Glomerular visceral epithelial cell (primary cell): ENCODE data around the gene RBMS3.
A peak's percentile ranks its signal among the peaks of the same experiment; 100 is the strongest.

Experiments
- DNase-seq: peaks from one replicate; pipeline ENCODE4 v3.0.0-alpha.2; 2016; ENCODE audit errors: extremely low spot score

The RBMS3 gene

DNA sequence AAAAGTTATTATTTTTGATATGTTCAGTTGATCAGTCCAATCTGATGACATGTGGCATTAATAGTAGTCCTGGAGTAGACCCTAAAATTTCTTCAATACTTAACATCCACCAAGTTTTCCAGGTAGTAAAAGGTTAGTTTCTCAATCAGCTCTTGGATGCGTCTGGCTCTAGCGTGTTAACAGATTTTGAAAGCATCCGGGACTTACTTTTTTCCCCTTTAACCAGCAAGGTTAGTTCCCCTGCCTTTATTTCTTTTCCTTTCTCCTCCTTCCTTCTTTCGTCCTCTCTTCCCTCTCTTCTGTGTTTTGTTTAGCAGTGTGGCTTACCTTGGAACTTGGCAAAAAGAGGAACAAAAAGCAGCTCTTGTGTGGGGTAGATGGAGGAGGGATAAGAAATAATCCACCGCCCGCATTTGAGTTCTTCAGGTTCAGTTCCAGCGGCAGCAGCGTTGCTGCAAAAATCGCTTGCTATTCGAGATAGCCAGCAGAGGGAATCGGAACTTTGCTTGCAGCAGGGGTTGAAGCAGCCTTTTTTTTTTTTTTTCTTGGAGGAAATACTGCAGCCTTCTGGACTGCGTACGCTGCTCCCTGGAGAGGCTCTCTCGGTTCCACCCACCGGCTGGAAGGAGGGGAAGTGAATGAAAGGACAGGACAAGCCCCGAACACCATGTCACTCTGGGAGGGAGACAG is at the start of gene RBMS3:
Gene RBMS3, plus strand, starts transcription at position 668 of the 690 bp plus-strand sequence.
- DNase-seq, result peak; percentile 96

DNA sequence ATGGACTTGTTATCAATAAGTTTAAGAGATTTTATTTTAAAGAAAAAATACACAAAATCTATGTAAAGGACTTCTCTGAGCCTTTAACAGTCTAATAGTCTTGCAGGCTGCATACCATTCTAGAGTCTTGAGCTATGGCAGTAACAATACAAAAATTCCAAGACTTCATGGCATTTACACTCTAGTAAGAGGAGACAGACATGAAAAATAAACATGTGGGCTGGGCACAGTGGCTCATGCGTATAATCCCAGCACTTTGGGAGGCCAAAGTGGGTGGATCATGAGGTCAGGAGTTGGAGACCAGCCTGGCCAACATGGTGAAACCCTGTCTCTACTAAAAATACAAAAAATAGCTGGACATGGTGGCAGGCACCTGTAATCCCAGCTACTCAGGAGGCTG is 47.7 kb upstream of the RBMS3 start:
- DNase-seq, result peak; percentile 19

DNA sequence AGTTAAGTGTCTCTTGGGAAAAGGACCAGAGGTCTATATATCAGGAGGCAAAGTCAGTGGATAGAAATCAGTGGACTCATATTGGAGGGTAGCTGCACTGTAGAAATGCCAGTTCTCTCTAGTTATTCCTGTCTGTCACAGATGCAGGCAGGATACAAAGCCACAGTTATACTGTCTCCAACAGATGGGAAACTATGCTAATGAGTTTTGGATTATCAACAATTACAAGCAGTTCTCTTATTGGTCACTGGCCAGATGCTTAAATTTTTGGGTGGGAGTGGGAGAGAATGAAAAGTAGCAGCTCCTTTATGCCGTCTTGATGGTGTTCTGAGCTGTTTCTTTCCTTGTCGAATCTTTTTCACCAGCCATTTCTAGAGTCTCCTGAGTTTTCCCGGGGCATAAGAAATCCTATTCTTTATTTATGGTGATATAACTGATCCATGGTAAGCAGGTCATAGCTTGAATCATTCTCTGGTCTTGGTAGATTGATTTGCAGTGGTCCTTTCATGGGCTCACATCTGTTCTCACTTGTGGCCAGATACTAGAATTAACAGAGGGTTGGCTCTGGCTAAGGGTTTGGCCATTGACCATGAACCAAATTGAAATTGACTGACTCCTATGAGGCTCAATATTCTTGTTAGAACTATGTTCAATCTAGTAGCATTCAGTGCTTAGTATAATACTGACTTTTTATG is 44.6 kb upstream of the RBMS3 start:
- no peak for DNase-seq

DNA sequence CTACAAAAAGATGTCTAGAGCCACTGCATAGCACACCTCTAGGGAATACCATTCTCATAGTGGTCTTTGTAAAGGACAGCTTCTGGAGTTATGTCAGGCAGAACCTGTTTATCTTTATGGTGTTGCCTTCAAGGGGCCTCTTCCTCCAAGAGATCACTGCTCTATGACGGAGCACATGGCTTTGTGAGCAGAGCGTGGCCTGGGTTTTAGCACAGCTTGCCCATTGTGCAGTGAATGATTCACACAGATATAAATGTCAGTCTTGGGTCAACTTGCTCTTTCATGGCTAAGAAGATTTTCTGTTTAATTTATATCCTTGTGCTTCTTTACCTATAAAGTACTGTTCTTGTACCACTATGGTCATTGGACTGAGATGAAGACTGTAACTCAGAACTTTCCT is 41.5 kb upstream of the RBMS3 start:
- DNase-seq, result no peak

DNA sequence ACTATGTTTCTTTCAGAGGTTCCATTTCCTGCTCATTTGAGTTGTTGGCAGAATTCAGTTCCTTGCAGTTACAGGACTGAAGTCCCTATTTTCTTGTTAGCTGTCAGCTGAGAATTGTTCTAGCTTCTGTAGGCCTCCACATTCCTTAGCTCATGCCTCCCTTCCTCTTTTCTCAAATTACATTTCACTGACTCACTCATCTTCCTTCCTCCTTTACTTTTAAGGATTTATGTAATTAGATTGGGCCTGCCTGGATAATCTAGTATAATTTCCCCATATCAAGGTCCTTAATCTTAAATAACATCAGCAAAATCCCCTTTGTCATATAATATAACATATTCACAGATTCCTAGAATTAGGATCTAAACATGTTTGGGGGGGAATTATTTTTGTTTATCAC is 40.6 kb upstream of the RBMS3 start:
- DNase-seq, result peak; percentile 39

DNA sequence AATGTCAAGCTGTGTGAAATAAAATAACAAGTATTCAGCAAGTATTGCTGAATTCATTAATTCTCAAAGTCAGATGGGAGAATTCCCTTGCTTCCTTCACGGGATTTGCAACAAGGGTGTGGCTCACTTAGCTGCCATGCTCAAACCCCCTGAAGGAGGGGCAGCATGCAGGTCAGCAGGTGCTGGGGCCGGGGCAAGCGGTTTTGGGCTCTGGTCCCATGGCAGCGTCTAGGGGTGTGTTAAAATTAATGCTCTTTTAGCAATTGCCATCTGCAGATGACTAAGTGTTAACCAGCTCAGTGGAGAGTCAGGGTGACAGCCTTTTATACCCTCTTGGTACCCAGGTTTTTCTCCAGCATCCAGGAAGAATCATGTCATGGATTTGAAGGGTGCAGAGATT is 40.0 kb upstream of the RBMS3 start:
- no peak for DNase-seq

DNA sequence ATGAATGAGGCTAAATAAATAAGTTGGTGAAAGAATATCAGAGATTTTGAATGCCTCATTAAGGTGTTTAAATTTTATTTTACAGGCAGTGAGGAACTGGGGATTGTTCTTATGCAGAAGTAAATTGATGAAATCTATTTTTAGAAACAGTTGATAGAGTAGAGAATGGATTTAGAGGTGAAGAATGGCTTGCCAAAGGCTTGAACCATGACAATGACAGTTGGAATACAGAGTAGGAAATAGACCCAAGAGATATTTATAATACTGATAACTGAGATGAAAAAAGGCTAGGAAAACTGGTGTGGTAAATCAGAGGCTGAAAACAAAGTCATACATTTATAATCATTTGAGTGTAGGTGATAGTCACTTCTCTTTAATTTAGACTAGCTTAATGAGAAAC is 39.0 kb upstream of the RBMS3 start:
- DNase-seq, result no peak

DNA sequence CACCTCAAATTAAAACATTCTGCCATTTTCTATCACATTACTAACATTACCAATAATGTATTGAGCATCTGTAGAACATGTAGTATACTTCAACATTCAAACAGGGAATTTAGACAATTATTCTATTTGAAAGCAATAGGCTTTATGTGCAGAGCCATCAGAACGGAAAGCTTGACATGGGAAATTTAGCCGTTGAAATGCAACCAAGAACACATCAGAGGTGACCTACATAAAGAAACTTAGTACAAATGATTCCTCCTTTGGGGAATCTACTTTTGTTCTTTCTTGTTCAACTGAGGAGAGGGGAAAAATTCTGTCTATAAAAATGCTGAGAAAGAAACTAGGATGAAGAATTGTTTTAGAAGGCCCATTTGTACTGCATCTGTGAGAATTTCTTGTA is 38.6 kb upstream of the RBMS3 start:
- no peak for DNase-seq

DNA sequence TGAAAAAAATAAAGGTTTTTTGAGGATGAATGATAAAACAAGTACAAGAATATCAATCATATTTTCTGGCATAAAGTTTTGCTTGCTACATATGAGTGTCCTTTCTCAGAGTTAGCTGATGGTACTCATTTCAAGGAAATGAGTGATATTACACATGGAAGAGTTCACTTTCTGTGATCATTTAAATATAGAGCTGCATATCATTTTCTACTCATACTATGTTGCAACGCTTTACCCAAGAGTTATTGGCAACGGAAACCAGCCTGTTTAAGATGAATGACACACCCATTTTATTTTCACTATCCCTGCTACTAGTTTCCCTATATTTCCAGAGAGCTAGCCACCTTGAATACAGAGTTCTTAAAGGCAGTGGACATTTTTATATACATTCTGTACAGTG is 35.4 kb upstream of the RBMS3 start:
- no peak for DNase-seq

DNA sequence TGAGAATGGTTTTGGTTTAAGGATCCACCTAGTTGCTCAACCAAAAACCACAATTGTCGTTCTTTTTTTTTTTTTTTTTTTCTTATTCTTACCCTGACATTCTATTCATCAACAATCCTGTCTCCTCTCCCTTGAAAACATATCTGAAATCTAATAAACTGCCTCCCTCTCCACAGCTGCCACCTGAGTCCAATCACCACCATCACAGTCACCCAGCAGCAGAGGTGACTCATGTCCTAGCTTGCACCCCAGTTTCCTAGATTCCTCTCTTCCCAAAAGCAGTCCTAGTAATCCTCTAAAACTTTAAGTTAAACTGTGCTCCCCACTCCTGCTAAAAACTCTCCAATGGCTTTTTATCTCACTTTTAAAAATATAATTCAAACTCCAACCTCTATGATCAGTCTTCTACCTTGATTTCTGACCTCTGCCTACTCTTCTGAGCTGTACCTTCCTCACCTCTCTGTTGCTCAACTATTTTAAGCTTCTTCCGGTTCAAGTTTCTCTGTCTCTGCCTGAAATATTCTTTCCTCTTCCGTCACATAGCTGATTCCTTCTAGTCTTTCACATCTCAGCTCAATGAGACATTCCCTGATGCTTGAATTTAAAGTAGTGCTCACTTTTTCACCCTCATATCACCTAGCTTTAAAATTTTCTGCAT is 33.7 kb upstream of the RBMS3 start:
- no peak for DNase-seq

DNA sequence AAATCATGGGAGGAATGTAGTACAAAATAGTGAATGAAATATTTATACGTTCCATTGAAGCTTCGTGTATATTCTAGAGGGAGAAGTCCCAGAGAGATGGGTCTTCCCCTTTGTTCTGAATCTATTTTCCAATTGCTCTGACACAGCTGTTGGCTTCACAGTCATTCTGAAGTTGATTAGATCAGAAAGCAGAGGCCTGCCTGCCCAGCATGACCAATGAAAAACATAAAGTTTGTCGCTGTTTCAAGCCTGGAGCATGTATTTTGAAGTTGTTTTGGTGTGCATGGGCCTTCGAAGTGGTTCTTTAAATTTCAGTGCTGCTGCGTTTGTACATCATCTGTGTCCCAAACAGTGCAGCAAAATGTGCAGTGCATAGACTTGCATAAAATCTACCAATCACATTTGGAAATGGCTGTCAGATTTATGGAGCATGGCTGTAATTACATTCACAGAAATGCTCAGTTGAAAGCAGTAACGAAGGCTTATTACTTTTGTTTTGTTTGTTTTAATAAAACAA is 31.0 kb upstream of the RBMS3 start:
- no peak for DNase-seq

DNA sequence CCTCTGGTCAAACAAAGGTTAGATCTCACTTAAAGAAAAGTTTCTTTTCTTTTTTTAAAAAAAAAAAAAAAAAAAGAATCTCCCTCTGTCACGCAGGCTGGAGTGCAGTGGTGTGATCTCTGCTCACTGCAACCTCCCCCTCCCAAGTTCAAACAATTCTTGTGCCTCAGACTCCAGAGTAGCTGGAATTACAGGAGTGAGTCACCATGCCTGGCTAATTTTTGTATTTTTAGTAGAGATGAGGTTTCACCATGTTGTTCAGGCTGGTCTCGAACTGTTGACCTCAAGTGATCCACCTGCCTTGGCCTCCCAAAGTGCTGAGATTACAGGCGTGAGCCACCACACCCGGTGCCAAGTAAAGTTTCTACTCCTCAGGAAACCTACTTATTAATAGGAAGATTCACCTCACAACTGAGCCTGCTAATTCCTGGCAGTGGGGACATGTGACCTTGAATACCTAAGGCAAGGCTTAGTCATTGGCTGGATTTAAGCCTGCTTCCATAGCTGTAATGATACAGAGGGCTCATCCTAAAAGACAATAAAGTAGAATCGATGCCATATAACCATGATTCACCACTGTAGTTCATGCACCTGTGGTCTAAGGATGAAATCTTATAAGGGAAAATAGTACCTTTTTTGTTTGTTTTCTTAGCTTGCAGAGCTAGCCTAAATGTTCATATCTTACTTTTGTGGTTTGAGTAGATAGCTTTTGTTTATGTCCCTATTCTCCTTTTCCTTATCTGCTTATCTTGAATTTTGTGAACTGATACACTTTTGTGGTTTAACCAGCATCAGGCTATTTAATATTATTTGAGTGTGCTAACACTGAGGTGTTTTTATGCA is 24.8 kb upstream of the RBMS3 start:
- DNase-seq, result no peak

DNA sequence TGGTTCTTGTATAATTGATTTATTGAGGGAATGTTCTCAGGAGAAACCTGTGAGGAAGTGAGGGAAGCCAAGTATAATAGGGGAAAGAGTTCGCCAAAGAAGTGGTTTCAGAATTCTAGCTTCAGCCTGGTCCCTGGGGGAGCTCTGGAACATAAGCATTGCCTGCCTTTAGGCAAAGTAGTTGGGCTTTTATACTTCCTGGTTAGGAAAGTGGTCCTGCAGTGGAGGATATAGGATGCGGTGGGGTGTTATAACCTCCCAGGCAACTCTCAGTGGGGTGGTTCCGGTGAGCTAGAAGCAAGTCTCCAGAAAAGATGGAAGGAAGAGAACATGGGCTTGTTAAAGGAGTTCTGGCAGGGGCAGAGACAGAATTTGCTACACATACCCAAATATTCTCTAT is 22.7 kb upstream of the RBMS3 start:
- no peak for DNase-seq

DNA sequence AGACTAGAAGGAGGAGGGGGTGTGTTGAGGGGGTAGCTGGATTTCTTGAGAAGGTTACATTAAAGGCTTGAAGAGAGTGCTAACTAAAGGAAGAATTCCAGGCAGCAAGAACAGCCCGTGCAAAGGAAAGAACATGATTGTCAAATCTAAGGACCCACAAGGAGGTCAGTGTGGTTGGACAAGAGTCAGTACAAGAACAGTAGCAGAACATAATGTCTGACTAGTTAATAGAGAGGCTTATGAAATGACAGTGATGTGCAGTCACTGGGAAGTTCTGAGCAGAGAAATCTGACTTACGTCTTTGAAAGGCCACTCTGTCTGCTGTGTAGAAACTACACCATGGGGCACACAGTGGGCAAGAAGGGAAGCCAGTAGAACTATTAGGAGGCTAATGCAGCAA is 19.8 kb upstream of the RBMS3 start:
- DNase-seq, result no peak

DNA sequence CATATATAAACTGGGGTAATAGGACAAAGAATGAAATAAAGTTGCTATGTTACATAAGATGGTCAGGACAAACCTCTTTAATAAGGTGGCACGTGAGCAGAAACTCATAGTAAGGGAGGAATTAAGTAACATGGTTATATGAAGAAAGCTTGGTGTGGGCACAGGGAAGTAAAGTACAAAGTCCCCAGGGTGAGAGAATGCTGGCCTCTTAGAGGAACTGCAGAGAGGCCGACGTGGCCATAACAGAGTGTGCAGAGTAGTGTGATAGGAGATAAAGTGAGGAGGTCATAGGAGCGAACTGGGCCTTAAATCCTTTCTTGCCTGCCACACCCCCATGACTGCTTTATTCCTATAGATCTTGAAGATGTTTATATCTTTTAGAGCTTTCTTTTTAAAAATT is 17.4 kb upstream of the RBMS3 start:
- DNase-seq, result no peak

DNA sequence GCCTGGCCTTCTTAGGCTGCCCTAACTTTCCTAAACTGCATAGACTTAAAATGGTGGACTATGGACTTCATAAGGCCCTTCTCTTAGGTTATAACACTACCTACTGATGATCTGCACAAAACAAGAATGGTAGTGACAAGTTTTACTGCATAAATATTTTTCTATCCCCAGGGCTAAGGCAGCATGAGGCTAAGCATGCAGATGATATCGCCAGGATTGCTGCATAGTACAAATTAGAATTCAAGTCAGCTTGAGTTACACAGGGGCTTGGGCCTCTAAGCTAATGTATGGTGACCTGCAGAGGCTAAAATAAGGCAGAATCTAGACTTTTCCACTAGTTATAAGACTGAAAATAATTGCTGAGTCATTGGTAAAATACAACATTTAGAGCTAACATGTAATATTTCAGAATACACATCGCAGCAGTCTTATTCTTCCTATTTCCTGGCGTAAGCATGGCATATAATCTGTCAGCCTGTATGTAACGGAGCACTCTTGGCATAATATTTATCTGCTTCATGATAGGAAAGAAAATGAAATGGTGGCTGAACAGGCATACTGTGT is 15.3 kb upstream of the RBMS3 start:
- no peak for DNase-seq

DNA sequence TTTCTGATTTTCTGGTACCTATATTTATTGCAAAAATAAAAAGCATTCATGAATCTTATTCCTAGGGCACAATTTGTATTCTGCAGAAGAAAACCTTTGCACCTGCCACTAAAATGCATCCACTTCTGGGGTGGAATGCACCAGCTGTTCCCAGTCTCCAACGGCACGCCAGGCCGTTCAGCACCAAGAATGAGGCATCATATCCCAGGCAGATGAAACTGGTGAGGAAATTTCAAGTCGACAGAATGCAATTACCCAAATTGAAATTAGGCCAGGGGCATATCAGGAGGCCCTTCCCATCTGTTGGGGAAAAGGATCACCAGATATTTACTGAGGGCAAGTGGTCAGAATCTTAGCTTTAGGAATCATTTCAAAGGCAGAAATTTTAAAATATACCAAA is 13.6 kb upstream of the RBMS3 start:
- no peak for DNase-seq

DNA sequence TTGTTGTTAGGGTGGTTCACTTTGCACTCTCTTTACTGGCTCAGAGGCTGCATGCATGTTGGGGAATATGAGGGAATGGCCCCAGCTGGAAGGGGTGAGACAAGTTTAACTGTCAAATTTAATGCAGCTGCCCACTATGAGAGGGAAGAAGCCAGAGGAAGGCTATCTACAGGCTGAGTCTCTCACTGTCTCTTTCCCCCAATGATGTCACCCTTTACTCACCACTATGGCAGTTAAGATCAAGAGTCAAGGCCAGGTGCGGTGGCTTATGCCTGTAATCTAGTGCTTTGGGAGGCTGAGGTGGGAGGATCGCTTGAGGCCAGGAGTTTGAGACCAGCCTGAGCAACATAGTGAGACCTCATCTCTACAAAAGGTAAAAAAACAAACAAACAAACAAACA is 12.2 kb upstream of the RBMS3 start:
- no peak for DNase-seq

DNA sequence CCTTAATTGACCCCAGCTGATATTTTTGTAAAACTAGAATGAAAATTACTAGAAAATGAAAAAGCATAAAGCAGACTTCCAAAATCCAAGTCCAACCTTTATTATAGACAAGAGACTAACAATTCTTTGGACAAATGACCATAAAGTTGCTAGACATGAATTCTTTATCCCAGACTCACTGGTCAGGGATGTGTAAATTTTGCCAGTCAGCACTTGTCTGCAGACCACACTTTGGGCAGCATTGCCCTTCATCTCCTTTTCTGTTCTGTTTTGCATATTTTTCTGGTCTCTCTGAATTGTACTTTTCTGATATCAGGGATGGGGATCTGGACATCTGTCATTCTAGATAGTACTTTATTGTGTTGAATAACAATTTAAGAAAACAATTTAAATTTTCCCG is 10.1 kb upstream of the RBMS3 start:
- no peak for DNase-seq

DNA sequence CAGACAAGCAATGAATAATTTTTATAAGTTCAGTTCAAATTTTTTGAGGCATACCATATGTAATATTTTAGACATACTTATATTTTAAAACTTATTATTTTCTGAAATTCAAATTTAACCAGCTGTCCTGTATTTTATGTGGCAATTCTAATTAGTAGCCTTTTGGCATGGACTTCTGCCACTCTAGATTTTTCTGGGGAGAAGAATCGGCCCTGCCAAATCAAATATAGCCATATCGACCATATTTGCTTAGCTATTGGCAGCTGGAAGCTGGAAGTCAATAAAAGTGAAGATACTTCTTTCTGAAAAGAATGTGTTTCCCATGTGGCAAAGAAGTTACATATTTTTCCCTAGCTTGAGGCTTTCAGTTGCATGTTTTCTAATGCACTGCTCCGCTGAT is 9.4 kb upstream of the RBMS3 start:
- no peak for DNase-seq

DNA sequence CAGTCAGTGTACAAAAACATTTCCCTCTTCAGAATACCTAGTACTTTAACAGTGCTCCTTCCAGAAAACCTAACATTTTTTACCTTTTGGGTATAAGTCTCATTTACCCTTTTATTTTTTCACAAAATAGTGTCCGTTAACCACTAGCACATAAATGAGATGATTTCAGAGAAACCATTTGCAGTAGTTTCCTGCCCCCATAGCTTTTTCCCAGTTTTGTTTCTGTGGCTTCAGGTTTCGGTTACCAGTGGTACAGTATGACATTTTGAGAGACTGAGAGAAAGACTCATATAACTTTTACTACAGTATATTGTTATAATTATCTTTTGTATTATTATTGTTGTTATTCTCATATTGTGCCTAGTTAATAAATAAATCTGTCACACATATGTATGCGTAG is 6.2 kb upstream of the RBMS3 start:
- no peak for DNase-seq

DNA sequence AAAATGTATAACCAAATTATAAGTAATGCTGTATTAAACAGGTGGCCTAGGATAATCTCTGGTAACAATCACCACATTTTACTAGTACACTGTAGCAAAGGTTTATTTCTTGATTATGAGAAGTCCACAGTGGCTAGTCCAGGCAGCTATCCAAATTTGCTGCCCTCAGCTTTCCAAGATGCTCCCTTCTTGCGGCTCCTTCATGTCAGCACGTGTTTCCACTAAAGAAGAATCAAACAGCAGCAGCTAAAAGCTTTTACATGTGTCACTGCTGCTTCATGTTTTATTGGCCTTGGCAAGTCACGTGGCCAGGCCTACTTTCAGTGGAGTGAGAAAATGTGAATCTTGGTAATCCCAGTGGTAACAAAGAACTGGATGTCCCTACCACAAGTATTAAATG is 5.6 kb upstream of the RBMS3 start:
- no peak for DNase-seq
